ENCODE results near the gene RPL29. TPM values are rescaled to one million over a fixed set of nuclear protein-coding genes. Genes with fewer than 3 reads are reported as not detected.

RPL29 gene
- total and polyA plus RNA-seq, 2 of the 13 experiments (the other 11 are each of a cell fraction or from before 2014, with no cell fraction given), result 1,348 to 2,263 TPM

DNA sequence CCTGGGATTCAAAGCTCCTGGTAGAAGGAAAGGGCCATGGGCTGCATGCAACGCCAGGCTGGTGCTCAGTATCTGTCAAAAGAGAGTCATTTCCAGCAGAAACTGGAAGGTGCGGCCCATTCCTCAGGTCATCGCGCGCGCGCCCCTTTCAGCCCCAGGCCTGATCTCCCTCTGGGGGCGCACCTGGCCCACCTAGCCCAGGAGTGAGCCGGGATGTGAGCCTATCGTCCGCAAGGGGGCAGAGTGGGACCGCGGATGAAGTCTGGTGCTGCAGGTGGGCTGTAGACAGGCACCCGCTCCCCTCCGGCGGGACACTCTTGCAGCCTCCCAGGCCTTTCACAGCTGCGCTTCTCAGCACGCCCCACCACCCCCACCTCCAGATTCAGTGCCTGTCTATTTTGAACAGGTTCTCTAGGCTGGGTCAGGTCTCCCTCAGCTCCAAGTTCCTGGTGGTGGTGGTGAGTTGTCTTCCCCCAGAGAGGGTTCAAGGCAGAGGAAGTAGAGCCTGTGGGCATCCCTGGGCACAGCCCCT lies 5.8 kb upstream of the RPL29 start (continued):
- TF ChIP-seq, protein P1, sequence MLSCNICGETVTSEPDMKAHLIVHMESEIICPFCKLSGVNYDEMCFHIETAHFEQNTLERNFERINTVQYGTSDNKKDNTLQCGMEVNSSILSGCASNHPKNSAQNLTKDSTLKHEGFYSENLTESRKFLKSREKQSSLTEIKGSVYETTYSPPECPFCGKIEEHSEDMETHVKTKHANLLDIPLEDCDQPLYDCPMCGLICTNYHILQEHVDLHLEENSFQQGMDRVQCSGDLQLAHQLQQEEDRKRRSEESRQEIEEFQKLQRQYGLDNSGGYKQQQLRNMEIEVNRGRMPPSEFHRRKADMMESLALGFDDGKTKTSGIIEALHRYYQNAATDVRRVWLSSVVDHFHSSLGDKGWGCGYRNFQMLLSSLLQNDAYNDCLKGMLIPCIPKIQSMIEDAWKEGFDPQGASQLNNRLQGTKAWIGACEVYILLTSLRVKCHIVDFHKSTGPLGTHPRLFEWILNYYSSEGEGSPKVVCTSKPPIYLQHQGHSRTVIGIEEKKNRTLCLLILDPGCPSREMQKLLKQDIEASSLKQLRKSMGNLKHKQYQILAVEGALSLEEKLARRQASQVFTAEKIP (CRISPR knock-in tag; IDR thresholded peaks at IDR 0.05; ENCODE audit: borderline replicate concordance), result no peak
- TF ChIP-seq ZNF639 (CRISPR knock-in tag; conservative IDR thresholded peaks at IDR 0.05), result no peak
- peak; percentile 44; the same call in 1 of the 2 replicates for TF ChIP-seq SALL2 (CRISPR knock-in tag; IDR thresholded peaks at IDR 0.05)
- TF ChIP-seq RARA (CRISPR knock-in tag; IDR thresholded peaks at IDR 0.05), result no peak
- no peak for TF ChIP-seq TP53 (CRISPR knock-in tag; conservative IDR thresholded peaks at IDR 0.05)
- TF ChIP-seq SMARCE1 (IDR thresholded peaks at IDR 0.05; ENCODE audit: borderline replicate concordance), result no peak
- no peak for TF ChIP-seq ERF (CRISPR knock-in tag; IDR thresholded peaks at IDR 0.05)
- no peak for TF ChIP-seq HOXA5 (CRISPR knock-in tag; IDR thresholded peaks at IDR 0.05)
- TF ChIP-seq ZNF552 (CRISPR knock-in tag; IDR thresholded peaks at IDR 0.05; ENCODE audit: borderline replicate concordance), result no peak
- TF ChIP-seq PAWR (CRISPR knock-in tag; IDR thresholded peaks at IDR 0.05; ENCODE audit: borderline replicate concordance), result no peak
- no peak for TF ChIP-seq FIP1L1 (IDR thresholded peaks at IDR 0.05; ENCODE audit: borderline replicate concordance, insufficient read depth, low read depth, low read length)
- TF ChIP-seq ZNF256 (CRISPR knock-in tag; conservative IDR thresholded peaks at IDR 0.05), result no peak
- TF ChIP-seq, protein P2, sequence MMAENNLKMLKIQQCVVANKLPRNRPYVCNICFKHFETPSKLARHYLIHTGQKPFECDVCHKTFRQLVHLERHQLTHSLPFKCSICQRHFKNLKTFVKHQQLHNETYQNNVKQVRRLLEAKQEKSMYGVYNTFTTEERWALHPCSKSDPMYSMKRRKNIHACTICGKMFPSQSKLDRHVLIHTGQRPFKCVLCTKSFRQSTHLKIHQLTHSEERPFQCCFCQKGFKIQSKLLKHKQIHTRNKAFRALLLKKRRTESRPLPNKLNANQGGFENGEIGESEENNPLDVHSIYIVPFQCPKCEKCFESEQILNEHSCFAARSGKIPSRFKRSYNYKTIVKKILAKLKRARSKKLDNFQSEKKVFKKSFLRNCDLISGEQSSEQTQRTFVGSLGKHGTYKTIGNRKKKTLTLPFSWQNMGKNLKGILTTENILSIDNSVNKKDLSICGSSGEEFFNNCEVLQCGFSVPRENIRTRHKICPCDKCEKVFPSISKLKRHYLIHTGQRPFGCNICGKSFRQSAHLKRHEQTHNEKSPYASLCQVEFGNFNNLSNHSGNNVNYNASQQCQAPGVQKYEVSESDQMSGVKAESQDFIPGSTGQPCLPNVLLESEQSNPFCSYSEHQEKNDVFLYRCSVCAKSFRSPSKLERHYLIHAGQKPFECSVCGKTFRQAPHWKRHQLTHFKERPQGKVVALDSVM (CRISPR knock-in tag; IDR thresholded peaks at IDR 0.05), result no peak
- TF ChIP-seq, protein P3, sequence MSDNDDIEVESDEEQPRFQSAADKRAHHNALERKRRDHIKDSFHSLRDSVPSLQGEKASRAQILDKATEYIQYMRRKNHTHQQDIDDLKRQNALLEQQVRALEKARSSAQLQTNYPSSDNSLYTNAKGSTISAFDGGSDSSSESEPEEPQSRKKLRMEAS (IDR thresholded peaks at IDR 0.05), result no peak
- 0 out of 2 replicates have a peak, but pooled peaks have one; percentile 27 for TF ChIP-seq ZMYM4 (CRISPR knock-in tag; IDR thresholded peaks at IDR 0.05)
- TF ChIP-seq KDM1A (CRISPR knock-in tag; IDR thresholded peaks at IDR 0.05), result 0 out of 2 replicates have a peak, but pooled peaks have one; percentile 8
- TF ChIP-seq FOXA3 (CRISPR knock-in tag; IDR thresholded peaks at IDR 0.05), result no peak
- TF ChIP-seq RFX1 (IDR thresholded peaks at IDR 0.05), result no peak
- TF ChIP-seq GATA4 (IDR thresholded peaks at IDR 0.05; ENCODE audit: borderline replicate concordance, low read depth), result no peak
- no peak for TF ChIP-seq ZNF574 (CRISPR knock-in tag; IDR thresholded peaks at IDR 0.05)
- TF ChIP-seq TARDBP (CRISPR knock-in tag; IDR thresholded peaks at IDR 0.05), result 0 out of 2 replicates have a peak, but pooled peaks have one; percentile 22
- TF ChIP-seq RXRB (CRISPR knock-in tag; IDR thresholded peaks at IDR 0.05; ENCODE audit: borderline replicate concordance), result peak; percentile 38; the same call in 1 of the 2 replicates
- TF ChIP-seq ZNF703 (CRISPR knock-in tag; IDR thresholded peaks at IDR 0.05; ENCODE audit: borderline replicate concordance), result no peak
- TF ChIP-seq ZNF496 (CRISPR knock-in tag; IDR thresholded peaks at IDR 0.05; ENCODE audit: insufficient replicate concordance), result no peak

All from HepG2 (cell line).